ENCODE measurements around the gene HLA-DQA1. TPM values are rescaled to one million over a fixed set of nuclear protein-coding genes. Genes with fewer than 3 reads are reported as not detected.

HLA-DQA1 gene
- total and polyA plus RNA-seq, 9 of the 15 experiments (the other 6 are each of a cell fraction or from before 2014, with no cell fraction given), result 0.04 to 0.49 TPM; not detected in 7

DNA sequence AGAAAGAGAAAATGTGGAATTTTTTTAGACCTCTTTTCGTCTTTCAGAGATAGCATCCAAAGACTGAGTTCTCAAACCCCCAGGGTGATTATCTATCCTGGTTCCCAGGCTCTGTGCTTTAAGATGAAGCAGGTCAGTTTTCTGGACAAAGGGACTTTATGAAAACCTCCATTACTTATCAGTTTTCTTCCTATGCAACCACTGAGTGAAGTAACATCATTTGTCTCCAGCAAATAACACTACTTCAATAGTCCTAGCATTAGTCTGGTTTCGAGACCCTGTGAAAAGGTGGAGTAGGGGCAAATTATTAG, 29.3 kb upstream of the HLA-DQA1 start:
- in situ Hi-C loops (cut with MboI), result no loop called here
- Histone ChIP-seq H2AFZ (ENCODE audit: low read depth, low read length) (no peak overlapping the region), H3K4me2 (ENCODE audit: insufficient read depth, low read length) (no peak overlapping the region), H3K4me1 (replicated peaks in 1 of 2; ENCODE audit: control insufficient read depth in 2 of 2, insufficient read depth in 2 of 2, low read length in 2 of 2) (peaks cover 0 to 3% of the 10 kb centered on the region in 2 experiments; a peak in 1 of 5 replicates), H4K20me1 (replicated peaks; ENCODE audit: control insufficient read depth, insufficient read depth, low read length) (no peaks in the 10 kb centered on the region), H3K9me1 (ENCODE audit: control insufficient read depth, insufficient read depth, low read length) (no peaks in the 10 kb centered on the region), H3K36me3 (ENCODE audit: control insufficient read depth, insufficient read depth, low read length) (no peaks in the 10 kb centered on the region), H3K27ac (ENCODE audit: extremely low read depth, low read depth, low read length) (no peak overlapping the region), H3K27me3 (ENCODE audit: control insufficient read depth in 2 of 2, insufficient read depth in 2 of 2, low read length in 2 of 2) (no peaks in the 10 kb centered on the region), H3K9ac (ENCODE audit: insufficient read depth in 1 of 2, low read depth in 2 of 2, low read length in 2 of 2) (no peak overlapping the region), H3K4me3 (no peak overlapping the region), H3K9me3 (replicated peaks; ENCODE audit: control insufficient read depth, insufficient read depth, low read depth, low read length) (no peaks in the 10 kb centered on the region), H3K79me2 (ENCODE audit: control insufficient read depth, insufficient read depth, low read length) (no peaks in the 10 kb centered on the region)
- ChIA-PET CTCF (ENCODE audit: low intra/inter-chr PET ratio) (no interaction called here), POLR2A (no interaction called here)
- no TSS peak for BruUV-seq (replicated peaks)
- TF ChIP-seq, protein P1, sequence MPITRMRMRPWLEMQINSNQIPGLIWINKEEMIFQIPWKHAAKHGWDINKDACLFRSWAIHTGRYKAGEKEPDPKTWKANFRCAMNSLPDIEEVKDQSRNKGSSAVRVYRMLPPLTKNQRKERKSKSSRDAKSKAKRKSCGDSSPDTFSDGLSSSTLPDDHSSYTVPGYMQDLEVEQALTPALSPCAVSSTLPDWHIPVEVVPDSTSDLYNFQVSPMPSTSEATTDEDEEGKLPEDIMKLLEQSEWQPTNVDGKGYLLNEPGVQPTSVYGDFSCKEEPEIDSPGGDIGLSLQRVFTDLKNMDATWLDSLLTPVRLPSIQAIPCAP (CRISPR knock-in tag; IDR thresholded peaks at IDR 0.05; ENCODE audit: borderline replicate concordance), result no peak
- TF ChIP-seq, protein P2, sequence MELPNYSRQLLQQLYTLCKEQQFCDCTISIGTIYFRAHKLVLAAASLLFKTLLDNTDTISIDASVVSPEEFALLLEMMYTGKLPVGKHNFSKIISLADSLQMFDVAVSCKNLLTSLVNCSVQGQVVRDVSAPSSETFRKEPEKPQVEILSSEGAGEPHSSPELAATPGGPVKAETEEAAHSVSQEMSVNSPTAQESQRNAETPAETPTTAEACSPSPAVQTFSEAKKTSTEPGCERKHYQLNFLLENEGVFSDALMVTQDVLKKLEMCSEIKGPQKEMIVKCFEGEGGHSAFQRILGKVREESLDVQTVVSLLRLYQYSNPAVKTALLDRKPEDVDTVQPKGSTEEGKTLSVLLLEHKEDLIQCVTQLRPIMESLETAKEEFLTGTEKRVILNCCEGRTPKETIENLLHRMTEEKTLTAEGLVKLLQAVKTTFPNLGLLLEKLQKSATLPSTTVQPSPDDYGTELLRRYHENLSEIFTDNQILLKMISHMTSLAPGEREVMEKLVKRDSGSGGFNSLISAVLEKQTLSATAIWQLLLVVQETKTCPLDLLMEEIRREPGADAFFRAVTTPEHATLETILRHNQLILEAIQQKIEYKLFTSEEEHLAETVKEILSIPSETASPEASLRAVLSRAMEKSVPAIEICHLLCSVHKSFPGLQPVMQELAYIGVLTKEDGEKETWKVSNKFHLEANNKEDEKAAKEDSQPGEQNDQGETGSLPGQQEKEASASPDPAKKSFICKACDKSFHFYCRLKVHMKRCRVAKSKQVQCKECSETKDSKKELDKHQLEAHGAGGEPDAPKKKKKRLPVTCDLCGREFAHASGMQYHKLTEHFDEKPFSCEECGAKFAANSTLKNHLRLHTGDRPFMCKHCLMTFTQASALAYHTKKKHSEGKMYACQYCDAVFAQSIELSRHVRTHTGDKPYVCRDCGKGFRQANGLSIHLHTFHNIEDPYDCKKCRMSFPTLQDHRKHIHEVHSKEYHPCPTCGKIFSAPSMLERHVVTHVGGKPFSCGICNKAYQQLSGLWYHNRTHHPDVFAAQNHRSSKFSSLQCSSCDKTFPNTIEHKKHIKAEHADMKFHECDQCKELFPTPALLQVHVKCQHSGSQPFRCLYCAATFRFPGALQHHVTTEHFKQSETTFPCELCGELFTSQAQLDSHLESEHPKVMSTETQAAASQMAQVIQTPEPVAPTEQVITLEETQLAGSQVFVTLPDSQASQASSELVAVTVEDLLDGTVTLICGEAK (IDR thresholded peaks at IDR 0.05), result no peak
- TF ChIP-seq, protein P2 (CRISPR knock-in tag; IDR thresholded peaks at IDR 0.05), result no peak
- TF ChIP-seq NR2C1 (IDR thresholded peaks at IDR 0.05) (no peak), NR2C1 (tag; IDR thresholded peaks at IDR 0.05) (no peak), DNMT1 (IDR thresholded peaks at IDR 0.05) (no peak), NFE2 (IDR thresholded peaks at IDR 0.05; ENCODE audit: low read depth) (no peak), HCFC1 (IDR thresholded peaks at IDR 0.05; ENCODE audit: low read depth, low read length) (no peak), ZSCAN32 (CRISPR knock-in tag; IDR thresholded peaks at IDR 0.05) (no peak), FUS (optimal IDR thresholded peaks at IDR 0.05; ENCODE audit: low read depth, low read length) (no peak), ZNF444 (CRISPR knock-in tag; IDR thresholded peaks at IDR 0.05) (no peak), XRCC3 (IDR thresholded peaks at IDR 0.05) (no peak), TAF15 (IDR thresholded peaks at IDR 0.05; ENCODE audit: low read depth, low read length) (no peak)
- DNase-seq (ENCODE audit: extremely low read depth in 1 of 4, low spot score in 3 of 4) (no peak), FAIRE-seq (no peak), ATAC-seq (no peak)
- 0% methylated on average over 2 of the region's 2 CpGs for WGBS (ENCODE audit: insufficient coverage, low coverage, missing lambda C conversion rate)
- intact Hi-C loops (cut with micrococcal nuclease), result no loop called here
